Activated B cell treated with CpG ODN at 0.5 μM for 24 hours (primary cell): Measurements from ENCODE around the gene MAP7D2. TPM values are rescaled to one million over a fixed set of nuclear protein-coding genes. Genes with fewer than 3 reads are reported as not detected.
"Not testable (repeated sequence)": the region's sequence is repeated elsewhere in the genome, so short reads cannot be mapped to it uniquely, and the experiment has no call there.

Experiments used
- ATAC-seq: fragments of 200-7000 bp; cut with Tn5 transposase; one replicate; pipeline ENCODE4 v1.10.0; 2021; ENCODE audit warnings: low read depth, mild to moderate bottlenecking, moderate library complexity
- CTCF ChIA-PET: fragments of 350-600 bp; sonication (Branson Sonifier 250); formaldehyde crosslinking; loops from one replicate; lab custom pipeline; 2021; ENCODE audit warnings: antibody characterized with exemption; lab: Charles Lee
- POLR2A ChIA-PET: fragments of 350-600 bp; sonication (Branson Sonifier 250); formaldehyde crosslinking; loops from one replicate; lab custom pipeline; 2021; ENCODE audit warnings: antibody characterized with exemption; lab: Charles Lee
- DNase-seq: peaks from one replicate; pipeline ENCODE4 v3.0.0; 2022
- H3K27ac Mint-ChIP-seq: one replicate; pipeline ENCODE4 v1.8.0; 2020; ENCODE audit warnings: mixed read lengths
- H3K27me3 Mint-ChIP-seq: one replicate; pipeline ENCODE4 v1.8.0; 2021; ENCODE audit warnings: mixed read lengths
- H3K36me3 Mint-ChIP-seq: one replicate; pipeline ENCODE4 v1.8.0; 2021; ENCODE audit warnings: low read depth, mixed read lengths
- H3K4me1 Mint-ChIP-seq: one replicate; pipeline ENCODE4 v1.8.0; 2021; ENCODE audit warnings: mixed read lengths
- H3K4me3 Mint-ChIP-seq: one replicate; pipeline ENCODE4 v1.8.0; 2020; ENCODE audit warnings: mild to moderate bottlenecking, mixed read lengths
- H3K9me3 Mint-ChIP-seq: one replicate; pipeline ENCODE4 v1.8.0; 2020; ENCODE audit warnings: mixed read lengths
- intact Hi-C: fragments of 100-400 bp; cut with micrococcal nuclease; formaldehyde crosslinking; loops from one replicate; pipeline ENCODE4 v1.15.1; 2024
- total RNA-seq: library from RNA; stranded (reverse); gene quantifications from 2 replicates; pipeline ENCODE4 v1.2.3, GENCODE V29; 2022
- TF ChIP-seq, protein P1 (sequence below): fragments of 200-600 bp; IDR thresholded peaks from one replicate; pipeline ENCODE4 v1.8.0; 2022; ENCODE audit warnings: antibody characterized with exemption, mild to moderate bottlenecking

The MAP7D2 gene
- total RNA-seq, 1 donor from 2014 or later, result 0.16 TPM

DNA sequence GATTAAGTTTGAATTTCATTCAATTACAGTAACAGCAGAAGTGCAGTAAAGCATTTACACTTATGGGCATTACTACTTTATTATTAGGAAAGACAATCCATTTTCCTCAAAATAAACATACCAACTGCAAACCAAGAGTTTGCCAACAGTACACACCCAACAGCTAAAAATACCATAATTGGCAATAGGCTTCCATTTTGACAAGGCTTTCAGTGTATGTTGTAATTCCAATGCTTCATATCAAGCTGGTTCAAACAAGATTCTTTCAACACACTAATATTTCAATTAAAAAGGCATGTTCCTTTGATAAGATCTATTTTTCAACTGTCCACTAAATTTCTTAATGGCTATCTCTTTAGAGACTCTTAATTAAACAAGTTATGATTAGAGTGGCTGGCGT is 12.8 kb upstream of the MAP7D2 start:
- DNase-seq (no peak), ATAC-seq (no peak)
- CTCF ChIA-PET, result no interaction called here
- intact Hi-C loops, result loop anchor here (10.0 kb wide), 1 partner anchor 755 kb away; no protein-coding TSS in a partner anchor
- no peaks in the 10 kb centered on the region for H3K9me3 Mint-ChIP-seq
- POLR2A ChIA-PET, result interaction anchor here (2.2 kb wide), 1 partner anchor 11 kb away, joined by 15 read pairs; the partner anchor contains the start of gene EIF1AX
- no peaks in the 10 kb centered on the region for H3K4me1 Mint-ChIP-seq
- no peak overlapping the region for H3K27ac Mint-ChIP-seq
- H3K27me3 Mint-ChIP-seq, result no peaks in the 10 kb centered on the region
- no peak overlapping the region for H3K4me3 Mint-ChIP-seq
- peaks cover 44% of the 10 kb centered on the region for H3K36me3 Mint-ChIP-seq
- TF ChIP-seq, protein P1, sequence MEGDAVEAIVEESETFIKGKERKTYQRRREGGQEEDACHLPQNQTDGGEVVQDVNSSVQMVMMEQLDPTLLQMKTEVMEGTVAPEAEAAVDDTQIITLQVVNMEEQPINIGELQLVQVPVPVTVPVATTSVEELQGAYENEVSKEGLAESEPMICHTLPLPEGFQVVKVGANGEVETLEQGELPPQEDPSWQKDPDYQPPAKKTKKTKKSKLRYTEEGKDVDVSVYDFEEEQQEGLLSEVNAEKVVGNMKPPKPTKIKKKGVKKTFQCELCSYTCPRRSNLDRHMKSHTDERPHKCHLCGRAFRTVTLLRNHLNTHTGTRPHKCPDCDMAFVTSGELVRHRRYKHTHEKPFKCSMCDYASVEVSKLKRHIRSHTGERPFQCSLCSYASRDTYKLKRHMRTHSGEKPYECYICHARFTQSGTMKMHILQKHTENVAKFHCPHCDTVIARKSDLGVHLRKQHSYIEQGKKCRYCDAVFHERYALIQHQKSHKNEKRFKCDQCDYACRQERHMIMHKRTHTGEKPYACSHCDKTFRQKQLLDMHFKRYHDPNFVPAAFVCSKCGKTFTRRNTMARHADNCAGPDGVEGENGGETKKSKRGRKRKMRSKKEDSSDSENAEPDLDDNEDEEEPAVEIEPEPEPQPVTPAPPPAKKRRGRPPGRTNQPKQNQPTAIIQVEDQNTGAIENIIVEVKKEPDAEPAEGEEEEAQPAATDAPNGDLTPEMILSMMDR, result no peak

DNA sequence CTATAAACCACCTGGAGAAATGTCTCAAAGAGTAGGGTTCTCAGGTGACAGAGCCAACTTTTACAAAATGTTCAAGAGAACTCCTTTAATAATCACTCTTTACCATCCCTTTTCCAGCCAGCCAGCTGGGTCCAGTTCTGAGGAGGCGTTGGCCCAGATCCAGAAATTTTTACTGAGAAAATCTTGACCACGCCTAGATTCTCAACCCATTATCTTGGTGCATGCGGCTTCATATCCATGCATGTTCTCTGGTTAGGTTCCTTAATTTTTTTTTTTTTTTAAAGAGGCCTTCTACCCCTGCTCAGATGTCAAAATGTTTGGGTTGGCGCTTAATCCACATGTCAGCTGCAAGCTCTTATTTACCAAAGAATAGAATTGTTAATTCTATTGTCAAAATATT is 12.0 kb upstream of the MAP7D2 start:
- Mint-ChIP-seq H3K36me3 (peaks cover 43% of the 10 kb centered on the region), H3K9me3 (no peaks in the 10 kb centered on the region), H3K4me1 (no peaks in the 10 kb centered on the region), H3K27ac (no peak overlapping the region), H3K27me3 (no peaks in the 10 kb centered on the region), H3K4me3 (no peak overlapping the region)
- no peak for DNase-seq
- CTCF ChIA-PET, result no interaction called here
- intact Hi-C loops, result loop anchor here (10.0 kb wide), 1 partner anchor 754 kb away; no protein-coding TSS in a partner anchor
- POLR2A ChIA-PET, result interaction anchor here (0.7 kb wide), 1 partner anchor 11 kb away, joined by 3 read pairs; no protein-coding TSS in a partner anchor
- TF ChIP-seq, protein P1, result no peak
- ATAC-seq, result no peak

DNA sequence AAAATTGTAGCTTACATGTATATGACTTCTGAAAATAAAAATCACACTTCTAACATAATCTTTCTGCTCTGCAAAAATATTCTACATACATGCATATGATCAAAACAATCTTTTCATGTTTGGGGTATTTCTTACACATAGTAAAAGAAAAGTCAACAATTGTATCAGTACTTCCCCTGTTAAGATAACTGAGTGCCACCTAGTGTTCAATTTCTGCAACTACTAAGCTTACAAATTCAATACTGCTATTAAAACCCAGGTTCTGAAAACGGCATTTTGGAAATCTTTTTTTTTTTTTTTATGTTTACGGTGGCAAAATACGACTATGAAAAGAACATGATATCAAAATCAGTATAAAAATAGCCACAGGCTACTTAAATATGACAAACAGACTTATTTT is 10.7 kb upstream of the MAP7D2 start:
- DNase-seq, H3K9me3 Mint-ChIP-seq, H3K4me3 Mint-ChIP-seq, H3K27me3 Mint-ChIP-seq, H3K4me1 Mint-ChIP-seq, POLR2A ChIA-PET, CTCF ChIA-PET, H3K27ac Mint-ChIP-seq: not testable (repeated sequence)
- intact Hi-C loops, result loop anchor here (10.0 kb wide), 1 partner anchor 753 kb away; no protein-coding TSS in a partner anchor
- H3K36me3 Mint-ChIP-seq, result peaks cover 31% of the 10 kb centered on the region
- ATAC-seq, result peak; percentile 66

DNA sequence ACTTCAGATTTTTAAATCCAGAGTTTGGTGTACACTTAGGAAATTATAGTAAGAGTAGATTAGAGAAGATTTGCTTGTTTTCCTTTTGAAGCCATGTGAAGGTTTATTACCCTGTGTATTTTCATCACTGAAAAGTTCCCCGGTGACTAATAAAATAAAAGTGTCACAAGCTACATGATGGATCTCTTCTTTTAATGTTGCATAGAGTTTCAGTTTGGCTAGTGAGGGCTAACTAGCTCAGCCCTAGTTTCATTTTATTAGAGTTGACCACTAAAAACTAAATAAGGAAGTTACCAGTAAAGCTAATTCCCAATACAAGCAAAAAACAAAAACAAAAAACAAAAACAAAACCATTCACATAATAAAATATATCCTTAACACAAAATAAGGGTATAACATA is 10.1 kb upstream of the MAP7D2 start:
- H3K4me3 Mint-ChIP-seq, H3K27ac Mint-ChIP-seq, H3K4me1 Mint-ChIP-seq, H3K27me3 Mint-ChIP-seq, H3K9me3 Mint-ChIP-seq, DNase-seq, CTCF ChIA-PET, POLR2A ChIA-PET, ATAC-seq: not testable (repeated sequence)
- H3K36me3 Mint-ChIP-seq, result peaks cover 28% of the 10 kb centered on the region
- intact Hi-C loops, result loop anchor here (10.0 kb wide), 1 partner anchor 752 kb away; no protein-coding TSS in a partner anchor

DNA sequence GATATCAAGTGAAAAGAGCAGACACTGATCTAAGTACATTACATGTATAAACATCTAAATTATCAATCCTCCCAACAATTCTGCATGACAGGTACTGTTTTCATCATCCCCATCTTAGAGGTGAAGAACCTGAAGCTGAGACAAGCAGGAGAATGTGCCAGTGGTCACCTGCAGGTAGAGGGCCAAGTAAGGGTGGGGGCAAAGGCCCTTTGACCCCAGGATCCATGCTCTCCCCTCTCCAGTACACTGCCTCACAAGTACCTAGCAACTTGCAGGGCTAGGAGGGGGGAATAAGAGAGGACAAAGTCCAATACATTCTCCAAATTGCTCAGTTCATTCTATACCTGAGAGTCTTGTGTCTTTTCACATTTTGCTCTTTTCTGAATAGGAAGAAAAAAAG is 8.3 kb upstream of the MAP7D2 start:
- Mint-ChIP-seq H3K4me3 (no peak overlapping the region), H3K9me3 (no peaks in the 10 kb centered on the region), H3K4me1 (no peaks in the 10 kb centered on the region), H3K27ac (no peak overlapping the region), H3K27me3 (no peaks in the 10 kb centered on the region), H3K36me3 (peaks cover 21% of the 10 kb centered on the region)
- CTCF ChIA-PET, result no interaction called here
- POLR2A ChIA-PET, result no interaction called here
- intact Hi-C loops, result loop anchor here (5.0 to 10.0 kb wide), 2 partner anchors 218 to 750 kb away; no protein-coding TSS in a partner anchor
- DNase-seq (no peak), ATAC-seq (no peak)
- TF ChIP-seq, protein P1, result no peak

DNA sequence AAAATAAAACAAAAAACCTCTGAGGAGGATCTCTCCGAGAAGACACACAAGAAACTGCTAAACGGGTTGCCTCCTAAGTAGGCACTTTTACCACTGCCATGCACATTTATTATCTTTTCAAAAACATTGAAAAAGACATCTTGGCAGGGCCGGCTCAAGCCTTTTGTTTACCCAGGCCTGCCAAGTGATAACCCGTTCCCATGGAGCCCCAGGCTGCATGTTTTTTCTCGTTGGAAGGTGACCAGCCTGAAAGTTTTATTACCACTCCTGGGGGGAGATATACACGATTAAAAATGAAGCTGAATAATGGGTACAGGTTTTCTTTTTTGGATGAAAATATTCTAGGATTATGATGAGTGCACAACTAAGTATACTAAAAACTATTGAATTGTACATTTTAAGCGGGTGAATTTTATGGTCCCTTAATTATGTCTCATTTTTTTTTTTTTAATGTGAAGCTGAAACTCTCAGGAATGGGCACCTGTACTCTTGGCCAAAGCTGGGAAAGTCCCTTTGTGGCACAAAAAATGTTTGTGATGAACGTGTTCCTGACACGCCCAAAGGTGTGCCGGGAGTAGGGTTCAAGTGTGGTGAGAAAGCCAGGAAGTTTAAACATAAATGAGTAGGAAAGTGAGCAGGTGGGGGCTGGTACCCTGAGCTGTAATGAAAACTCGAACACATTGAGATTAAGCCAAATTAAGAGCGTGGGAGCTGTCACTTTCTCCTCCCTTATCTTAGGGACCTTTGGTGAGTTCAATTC is 1.5 kb upstream of the MAP7D2 start:
- peaks cover 8% of the 10 kb centered on the region for H3K27me3 Mint-ChIP-seq
- no peaks in the 10 kb centered on the region for H3K36me3 Mint-ChIP-seq
- peaks cover 4% of the 10 kb centered on the region for H3K4me1 Mint-ChIP-seq
- ChIA-PET POLR2A (no interaction called here), CTCF (no interaction called here)
- DNase-seq, result no peak
- intact Hi-C loops, result no loop called here
- H3K9me3 Mint-ChIP-seq, result no peaks in the 10 kb centered on the region
- no peak for ATAC-seq
- H3K4me3 Mint-ChIP-seq, result no peak overlapping the region
- no peak overlapping the region for H3K27ac Mint-ChIP-seq
- TF ChIP-seq, protein P1, result no peak
